GM12872 (cell line): ENCODE measurements around the gene EDNRA.

ENCODE experiments used
- CTCF ChIP-seq: IDR thresholded peaks from 3 replicates; pipeline ENCODE4 v1.5.1; 2011; ENCODE audit warnings: low read depth, mild to moderate bottlenecking, low read length, moderate library complexity; ENCODE audit not compliant: insufficient read depth

Gene EDNRA

GRCh38 chr4:147542229-147542990, 61.5 kb downstream of the EDNRA start:
- TF ChIP-seq CTCF, result no peak

GRCh38 chr4:147543034-147543433, 62.1 kb downstream of the EDNRA start:
- no peak for TF ChIP-seq CTCF

- no peak for TF ChIP-seq CTCF
Observed at GRCh38 chr4:147546349-147546748, 65.5 kb downstream of the EDNRA start.

- no peak for TF ChIP-seq CTCF
Observed at GRCh38 chr4:147547314-147548056, 66.6 kb downstream of the EDNRA start.

- no peak for TF ChIP-seq CTCF
Observed at GRCh38 chr4:147548256-147548655, 67.4 kb downstream of the EDNRA start.

- no peak for TF ChIP-seq CTCF
Observed at GRCh38 chr4:147550626-147551246, 69.8 kb downstream of the EDNRA start.

- no peak for TF ChIP-seq CTCF
Observed at GRCh38 chr4:147560625-147561024, 79.7 kb downstream of the EDNRA start.
